ENCODE measurements around the gene GPR15.
"Not testable (repeated sequence)": the region's sequence is repeated elsewhere in the genome, so short reads cannot be mapped to it uniquely, and the experiment has no call there.

The GPR15 gene

GRCh38 chr3:98553753-98554152 is 22.0 kb downstream of the GPR15 start:
- TF ChIP-seq, protein P1, sequence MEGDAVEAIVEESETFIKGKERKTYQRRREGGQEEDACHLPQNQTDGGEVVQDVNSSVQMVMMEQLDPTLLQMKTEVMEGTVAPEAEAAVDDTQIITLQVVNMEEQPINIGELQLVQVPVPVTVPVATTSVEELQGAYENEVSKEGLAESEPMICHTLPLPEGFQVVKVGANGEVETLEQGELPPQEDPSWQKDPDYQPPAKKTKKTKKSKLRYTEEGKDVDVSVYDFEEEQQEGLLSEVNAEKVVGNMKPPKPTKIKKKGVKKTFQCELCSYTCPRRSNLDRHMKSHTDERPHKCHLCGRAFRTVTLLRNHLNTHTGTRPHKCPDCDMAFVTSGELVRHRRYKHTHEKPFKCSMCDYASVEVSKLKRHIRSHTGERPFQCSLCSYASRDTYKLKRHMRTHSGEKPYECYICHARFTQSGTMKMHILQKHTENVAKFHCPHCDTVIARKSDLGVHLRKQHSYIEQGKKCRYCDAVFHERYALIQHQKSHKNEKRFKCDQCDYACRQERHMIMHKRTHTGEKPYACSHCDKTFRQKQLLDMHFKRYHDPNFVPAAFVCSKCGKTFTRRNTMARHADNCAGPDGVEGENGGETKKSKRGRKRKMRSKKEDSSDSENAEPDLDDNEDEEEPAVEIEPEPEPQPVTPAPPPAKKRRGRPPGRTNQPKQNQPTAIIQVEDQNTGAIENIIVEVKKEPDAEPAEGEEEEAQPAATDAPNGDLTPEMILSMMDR (IDR thresholded peaks at IDR 0.05; ENCODE audit: borderline replicate concordance, control extremely low read depth, extremely low read depth, insufficient read depth, missing control alignments), result no peak
- DNase-seq (ENCODE audit: low spot score), result no peak
- in situ Hi-C loops (cut with MboI; ENCODE audit: low sequenced_read_pairs, unreplicated experiment), result no loop called here

- in situ Hi-C loops (cut with MboI; ENCODE audit: low sequenced_read_pairs, unreplicated experiment), result no loop called here
- TF ChIP-seq, protein P1 (IDR thresholded peaks at IDR 0.05; ENCODE audit: borderline replicate concordance, control extremely low read depth, extremely low read depth, insufficient read depth, missing control alignments), result no peak
Measured at GRCh38 chr3:98554580-98554979, 22.8 kb downstream of the GPR15 start.

GRCh38 chr3:98555025-98555379 is 23.2 kb downstream of the GPR15 start:
- TF ChIP-seq, protein P1 (IDR thresholded peaks at IDR 0.05; ENCODE audit: borderline replicate concordance, control extremely low read depth, extremely low read depth, insufficient read depth, missing control alignments), result no peak
- in situ Hi-C loops (cut with MboI; ENCODE audit: low sequenced_read_pairs, unreplicated experiment), result no loop called here
- no peak for DNase-seq (ENCODE audit: low spot score)

More at GRCh38 chr3:98554580-98554979, 22.8 kb downstream of the GPR15 start:
- no peak for DNase-seq (ENCODE audit: low spot score)

GRCh38 chr3:98556164-98557130 is 24.7 kb downstream of the GPR15 start:
- peak; percentile 43 for DNase-seq (ENCODE audit: low spot score)
- in situ Hi-C loops (cut with MboI; ENCODE audit: low sequenced_read_pairs, unreplicated experiment), result no loop called here

GRCh38 chr3:98557324-98558010 is 25.7 kb downstream of the GPR15 start:
- DNase-seq (ENCODE audit: low spot score), result no peak
- TF ChIP-seq, protein P1 (IDR thresholded peaks at IDR 0.05; ENCODE audit: borderline replicate concordance, control extremely low read depth, extremely low read depth, insufficient read depth, missing control alignments), result no peak
- in situ Hi-C loops (cut with MboI; ENCODE audit: low sequenced_read_pairs, unreplicated experiment), result no loop called here

More at GRCh38 chr3:98556164-98557130, 24.7 kb downstream of the GPR15 start:
- TF ChIP-seq, protein P1 (IDR thresholded peaks at IDR 0.05; ENCODE audit: borderline replicate concordance, control extremely low read depth, extremely low read depth, insufficient read depth, missing control alignments), result no peak

DNA sequence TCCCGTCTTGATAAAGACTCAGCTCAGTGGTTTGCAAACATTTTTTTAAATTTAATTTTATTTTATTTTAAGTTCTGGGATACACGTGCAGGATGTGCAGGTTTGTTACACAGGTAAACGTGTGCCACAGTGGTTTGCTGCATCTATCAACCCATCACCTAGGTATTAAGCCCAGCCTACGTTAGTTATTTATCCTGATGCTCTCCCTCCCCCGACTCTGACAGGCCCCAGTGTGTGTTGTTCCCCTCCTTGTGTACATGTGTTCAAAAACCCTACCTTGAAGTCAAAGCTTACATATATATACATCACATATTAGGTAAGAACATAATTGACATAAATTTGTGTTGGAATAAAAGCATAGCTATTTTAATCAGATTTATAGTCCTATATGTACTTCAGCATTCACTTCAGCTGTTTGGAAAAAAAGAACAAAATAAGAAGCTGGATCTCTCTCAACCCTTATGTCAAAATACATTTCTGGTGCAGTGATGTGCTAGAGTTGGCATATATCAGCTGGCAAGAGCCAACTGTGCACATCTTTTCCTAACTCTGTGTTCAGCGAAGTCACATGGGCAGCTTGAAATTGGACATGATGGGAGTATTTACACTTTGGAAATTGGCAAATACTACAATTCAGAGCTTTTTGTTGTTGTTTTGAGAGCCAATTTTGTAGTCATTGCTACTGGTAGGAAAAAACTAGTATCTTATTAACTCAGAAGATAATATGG is 26.5 kb downstream of the GPR15 start:
- DNase-seq (ENCODE audit: low spot score), result no peak
- in situ Hi-C loops (cut with MboI; ENCODE audit: low sequenced_read_pairs, unreplicated experiment), result no loop called here
- TF ChIP-seq, protein P1 (IDR thresholded peaks at IDR 0.05; ENCODE audit: borderline replicate concordance, control extremely low read depth, extremely low read depth, insufficient read depth, missing control alignments), result no peak

GRCh38 chr3:98559769-98560168 is 28.0 kb downstream of the GPR15 start:
- DNase-seq (ENCODE audit: low spot score); in situ Hi-C loops (cut with MboI; ENCODE audit: low sequenced_read_pairs, unreplicated experiment): not testable (repeated sequence)

Measured in GM13976 (cell line).